CD4-positive, CD25-positive, alpha-beta regulatory T cell (primary cell): ENCODE data around the gene MDM2. TPM values are rescaled to one million over a fixed set of nuclear protein-coding genes. Genes with fewer than 3 reads are reported as not detected.
"Not testable (repeated sequence)": the region's sequence is repeated elsewhere in the genome, so short reads cannot be mapped to it uniquely, and the experiment has no call there.

Source experiments
- ATAC-seq, 2 donors: fragments of 150-1000 bp; cut with Tn5 transposase; one replicate each; pipeline ENCODE4 v1.10.0; 2021; ENCODE audit warnings: low read depth in 2 of 2, moderate number of reproducible peaks in 2 of 2, moderate library complexity in 1 of 2
- DNase-seq, 3 donors: peaks; one replicate each; pipeline versions ENCODE4 v3.0.0 to v3.0.0-alpha.2; 2012 to 2022; ENCODE audit warnings: mixed read lengths in 1 of 3
- H3K27ac ChIP-seq: one replicate; pipeline ENCODE4 v1.7.0; 2013; ENCODE audit warnings: mild to moderate bottlenecking, low read length; ENCODE audit not compliant: insufficient read depth, poor library complexity, severe bottlenecking
- H3K27me3 ChIP-seq: one replicate; pipeline ENCODE4 v1.7.0; 2013; ENCODE audit warnings: low read length; ENCODE audit not compliant: control insufficient read depth, insufficient read depth
- H3K36me3 ChIP-seq: one replicate; pipeline ENCODE4 v1.7.0; 2013; ENCODE audit warnings: mild to moderate bottlenecking, low read length, moderate library complexity; ENCODE audit not compliant: control insufficient read depth, insufficient read depth
- H3K4me1 ChIP-seq: 2 replicates; pipeline ENCODE4 v1.7.0; 2013; ENCODE audit warnings: mild to moderate bottlenecking, low read length; ENCODE audit not compliant: insufficient read depth, control insufficient read depth, poor library complexity, severe bottlenecking
- H3K4me3 ChIP-seq: one replicate; pipeline ENCODE4 v1.7.0; 2013; ENCODE audit warnings: low read depth, mild to moderate bottlenecking, low read length, moderate library complexity
- H3K9me3 ChIP-seq, 2 experiments: 1 replicate in 1 of 2; 2 replicates in 1 of 2; pipeline ENCODE4 v1.7.0; 2013; ENCODE audit warnings: low read length in 2 of 2, mild to moderate bottlenecking in 1 of 2, moderate library complexity in 1 of 2; ENCODE audit not compliant: control insufficient read depth in 2 of 2
- H3K27ac Mint-ChIP-seq, 3 donors: one replicate each; pipeline ENCODE4 v1.8.0; 2020 to 2022; ENCODE audit warnings: mild to moderate bottlenecking in 3 of 3, mixed read lengths in 3 of 3, moderate library complexity in 2 of 3
- H3K27me3 Mint-ChIP-seq: one replicate; pipeline ENCODE4 v1.8.0; 2022; ENCODE audit warnings: mild to moderate bottlenecking, mixed read lengths
- H3K36me3 Mint-ChIP-seq: one replicate; pipeline ENCODE4 v1.8.0; 2020; ENCODE audit warnings: mixed read lengths
- H3K4me1 Mint-ChIP-seq, 4 donors: one replicate each; pipeline ENCODE4 v1.8.0; 2020 to 2022; ENCODE audit warnings: mixed read lengths in 4 of 4, mild to moderate bottlenecking in 1 of 4
- H3K4me3 Mint-ChIP-seq, 4 donors: one replicate each; pipeline ENCODE4 v1.8.0; 2020 to 2022; ENCODE audit warnings: mild to moderate bottlenecking in 4 of 4, mixed read lengths in 4 of 4, moderate library complexity in 3 of 4
- H3K9me3 Mint-ChIP-seq, 7 donors: one replicate each; pipeline ENCODE4 v1.8.0; 2020 to 2022; ENCODE audit warnings: mixed read lengths in 7 of 7, mild to moderate bottlenecking in 3 of 7, moderate library complexity in 2 of 7
- polyA plus RNA-seq, 4 donors: library from polyadenylated mRNA; unstranded; fragments of 300-500 nt; fragmentation: Illumina TruSeq; gene quantifications; one replicate each; pipeline ENCODE4 v1.2.3, GENCODE V29; 2021
- total RNA-seq: library from RNA; stranded (reverse); gene quantifications from one replicate; pipeline ENCODE4 v1.2.3, GENCODE V29; 2022

The MDM2 gene
- total and polyA plus RNA-seq, 5 donors from 2014 or later, result 21.8 to 101 (median 24.0) TPM

GRCh38 chr12:68802911-68803651 is 4.9 kb upstream of the MDM2 start:
- not testable (repeated sequence) for H3K27me3 ChIP-seq, H3K4me1 Mint-ChIP-seq, ATAC-seq, H3K9me3 Mint-ChIP-seq, DNase-seq, H3K36me3 ChIP-seq, H3K36me3 Mint-ChIP-seq, H3K9me3 ChIP-seq, H3K27ac ChIP-seq, H3K27me3 Mint-ChIP-seq, H3K4me3 ChIP-seq, H3K4me3 Mint-ChIP-seq, H3K27ac Mint-ChIP-seq
- H3K4me1 ChIP-seq, result peaks cover 10% of the 10 kb centered on the region

DNA sequence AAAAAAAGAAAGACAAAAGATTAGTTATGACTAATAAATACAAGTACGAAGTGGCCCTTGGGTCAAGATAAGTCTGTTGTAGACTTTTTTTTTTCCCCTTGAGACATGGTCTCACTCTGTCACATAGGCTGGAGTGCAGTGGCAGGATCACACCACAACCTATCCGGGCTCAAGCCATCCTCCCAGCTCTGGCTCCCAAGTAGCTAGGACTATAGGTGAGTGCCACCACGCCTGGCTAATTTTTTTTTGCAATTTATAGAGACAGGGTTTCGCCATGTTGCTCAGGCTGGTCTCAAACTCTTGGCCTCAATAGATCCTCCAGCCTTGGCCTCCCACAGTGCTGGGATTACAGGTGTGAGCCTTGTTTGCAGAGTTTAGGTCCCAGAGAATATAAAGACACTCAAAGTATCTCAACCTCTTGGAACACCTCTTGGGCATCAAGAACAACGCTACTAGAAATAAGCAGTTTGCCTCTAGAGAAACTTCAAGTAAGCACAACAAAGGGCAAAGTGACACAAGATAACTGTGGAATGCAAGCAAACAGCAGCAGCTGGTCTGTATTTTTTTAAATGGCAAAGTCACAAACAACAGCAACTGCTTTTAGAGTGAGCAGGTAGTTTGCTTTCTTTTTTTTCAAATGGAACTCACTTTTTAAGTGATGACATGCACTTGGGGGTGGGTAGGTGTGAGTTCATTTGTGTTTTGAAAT is 3.9 kb upstream of the MDM2 start:
- H3K4me1 ChIP-seq, result peaks cover 15% of the 10 kb centered on the region
- peaks cover 0 to 2% (median 0%) of the 10 kb centered on the region in 7 donors for H3K9me3 Mint-ChIP-seq
- H3K27me3 ChIP-seq, result no peaks in the 10 kb centered on the region
- no peak overlapping the region for H3K27ac Mint-ChIP-seq
- peaks cover 4% of the 10 kb centered on the region for H3K27me3 Mint-ChIP-seq
- DNase-seq, result no peak
- H3K36me3 Mint-ChIP-seq, result peaks cover 4% of the 10 kb centered on the region
- H3K4me3 Mint-ChIP-seq, result peak overlapping the region in 2 of 4 donors; percentile 46 to 52
- no peaks in the 10 kb centered on the region for H3K36me3 ChIP-seq
- peaks cover 2 to 13% (median 7%) of the 10 kb centered on the region in 4 donors for H3K4me1 Mint-ChIP-seq
- no peak for ATAC-seq
- no peak overlapping the region for H3K4me3 ChIP-seq
- no peaks in the 10 kb centered on the region for H3K9me3 ChIP-seq
- no peak overlapping the region for H3K27ac ChIP-seq

- H3K9me3 Mint-ChIP-seq, result peaks cover 0 to 2% (median 0%) of the 10 kb centered on the region in 7 donors
- peak overlapping the region in 1 of 3 donors; percentile 38 for H3K27ac Mint-ChIP-seq
- peaks cover 4% of the 10 kb centered on the region for H3K36me3 ChIP-seq
- H3K36me3 Mint-ChIP-seq, result peaks cover 7% of the 10 kb centered on the region
- no peak for DNase-seq
- H3K4me1 ChIP-seq, result peaks cover 19% of the 10 kb centered on the region
- peak overlapping the region in 2 of 4 donors; percentile 27 to 46 for H3K4me3 Mint-ChIP-seq
- no peak for ATAC-seq
- no peak overlapping the region for H3K27ac ChIP-seq
- peaks cover 2 to 21% (median 10%) of the 10 kb centered on the region in 4 donors for H3K4me1 Mint-ChIP-seq
- H3K27me3 Mint-ChIP-seq, result peaks cover 4% of the 10 kb centered on the region
- H3K27me3 ChIP-seq, result no peaks in the 10 kb centered on the region
- H3K4me3 ChIP-seq, result no peak overlapping the region
- H3K9me3 ChIP-seq, result no peaks in the 10 kb centered on the region
Observed at GRCh38 chr12:68804657-68805591, 3.1 kb upstream of the MDM2 start.

GRCh38 chr12:68805592-68806120 is 2.3 kb upstream of the MDM2 start:
- Mint-ChIP-seq H3K4me1 (peaks cover 2 to 24% (median 10%) of the 10 kb centered on the region in 4 donors), H3K9me3 (peaks cover 0 to 2% (median 0%) of the 10 kb centered on the region in 7 donors), H3K27ac (no peak overlapping the region), H3K4me3 (peak overlapping the region in 1 of 4 donors; percentile 89), H3K36me3 (peaks cover 7% of the 10 kb centered on the region), H3K27me3 (peaks cover 4% of the 10 kb centered on the region)
- H3K36me3 ChIP-seq, result peaks cover 4% of the 10 kb centered on the region
- no peaks in the 10 kb centered on the region for H3K9me3 ChIP-seq
- ATAC-seq (no peak), DNase-seq (no peak)
- H3K4me1 ChIP-seq, result peaks cover 21% of the 10 kb centered on the region
- H3K27ac ChIP-seq, result no peak overlapping the region
- H3K4me3 ChIP-seq, result no peak overlapping the region
- no peaks in the 10 kb centered on the region for H3K27me3 ChIP-seq

DNA sequence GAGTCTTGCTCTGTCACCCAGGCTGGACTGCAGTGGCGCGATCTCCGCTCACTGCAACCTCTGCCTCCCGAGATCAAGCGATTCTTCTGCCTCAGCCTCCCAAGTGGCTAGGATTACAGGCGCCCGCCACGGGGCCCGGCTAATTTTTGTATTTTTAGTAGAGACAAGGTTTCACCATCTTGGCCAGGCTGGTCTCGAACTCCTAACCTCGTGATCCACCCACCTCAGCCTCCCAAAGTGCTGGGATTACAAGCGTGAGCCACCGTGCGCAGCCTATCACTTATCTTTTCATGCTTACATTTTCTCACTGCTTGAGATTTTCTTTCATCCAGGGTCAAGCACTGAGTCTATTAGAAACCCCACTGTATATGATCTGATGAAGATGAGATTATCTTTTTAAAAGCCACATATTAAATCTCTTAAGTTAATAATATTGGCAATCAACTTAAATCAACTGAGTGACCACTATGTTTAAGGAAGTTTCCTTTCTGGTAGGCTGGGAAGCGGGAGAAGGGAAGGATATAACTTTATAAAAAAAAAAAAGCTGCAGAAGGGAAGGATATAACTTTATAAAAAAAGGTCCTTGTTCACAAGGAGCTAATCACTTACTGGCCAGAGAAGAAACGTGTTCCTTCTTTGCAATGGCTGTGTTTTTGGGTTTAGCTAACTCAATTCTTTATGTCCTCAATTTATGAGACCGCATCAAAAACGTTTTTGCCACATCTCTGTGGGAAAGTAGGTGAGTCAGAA is 1.3 kb upstream of the MDM2 start:
- Mint-ChIP-seq H3K36me3 (peaks cover 11% of the 10 kb centered on the region), H3K27ac (peak overlapping the region; percentile 98 to 99 (median 98)), H3K4me3 (peak overlapping the region; percentile 89 to 99 (median 95)), H3K27me3 (peaks cover 4% of the 10 kb centered on the region), H3K4me1 (peaks cover 4 to 33% (median 17%) of the 10 kb centered on the region in 4 donors), H3K9me3 (peaks cover 0 to 2% (median 0%) of the 10 kb centered on the region in 7 donors)
- peak overlapping the region; percentile 95 for H3K4me3 ChIP-seq
- DNase-seq, result no peak
- no peaks in the 10 kb centered on the region for H3K27me3 ChIP-seq
- peak overlapping the region; percentile 95 for H3K27ac ChIP-seq
- peaks cover 4% of the 10 kb centered on the region for H3K36me3 ChIP-seq
- H3K9me3 ChIP-seq, result no peaks in the 10 kb centered on the region
- H3K4me1 ChIP-seq, result peaks cover 27% of the 10 kb centered on the region
- ATAC-seq, result no peak

- H3K27me3 ChIP-seq, H3K9me3 Mint-ChIP-seq, H3K9me3 ChIP-seq, DNase-seq, H3K36me3 ChIP-seq, H3K27me3 Mint-ChIP-seq, ATAC-seq: not testable (repeated sequence)
- Mint-ChIP-seq H3K4me1 (peaks cover 3 to 37% (median 19%) of the 10 kb centered on the region in 4 donors), H3K36me3 (peaks cover 11% of the 10 kb centered on the region), H3K27ac (peak overlapping the region; percentile 98 to 99 (median 98)), H3K4me3 (peak overlapping the region; percentile 89 to 99 (median 95))
- H3K27ac ChIP-seq, result peak overlapping the region; percentile 95
- peaks cover 32% of the 10 kb centered on the region for H3K4me1 ChIP-seq
- H3K4me3 ChIP-seq, result peak overlapping the region; percentile 95
Observed at GRCh38 chr12:68807274-68807575, 752 bp upstream of the MDM2 start.
